HepG2 (cell line): ENCODE results near the gene CD276. TPM values are rescaled to one million over a fixed set of nuclear protein-coding genes. Genes with fewer than 3 reads are reported as not detected.
"Not testable (repeated sequence)": the region's sequence is repeated elsewhere in the genome, so short reads cannot be mapped to it uniquely, and the experiment has no call there.

Experiments used
- ATAC-seq: fragments of 200-7000 bp; cut with Tn5 transposase; 3 replicates; pipeline ENCODE4 v1.9.1; 2020; ENCODE audit warnings: mild to moderate bottlenecking, moderate library complexity
- BruUV-seq: library from RNA; stranded (reverse); fragments of 400-500 nt; replicated peaks from 2 replicates; lab custom pipeline; 2021; lab: Mats Ljungman, UMichigan
- CTCF ChIA-PET: fragments of 300-600 bp; formaldehyde crosslinking; extraction: SDS; loops from one replicate; lab custom pipeline; 2021; ENCODE audit warnings: low total read pairs, inconsistent platforms, low intra/inter-chr PET ratio; lab: Yijun Ruan, JAX
- POLR2A ChIA-PET: fragments of 350-600 bp; sonication (Branson Sonifier 250); formaldehyde crosslinking; loops from one replicate; lab custom pipeline; 2020; ENCODE audit warnings: antibody characterized with exemption, inconsistent platforms; lab: Yijun Ruan, JAX
- DNase-seq: peaks from one replicate; pipeline ENCODE4 v3.0.0-alpha.2; 2015; ENCODE audit warnings: low spot score
- FAIRE-seq: peaks from 3 replicates; lab custom pipeline; 2011; peaks lifted over from hg19 to GRCh38; lab: Jason Lieb, UNC
- H2AFZ ChIP-seq: one replicate; pipeline ENCODE4 v1.6.1; 2011; ENCODE audit warnings: low read length, inconsistent platforms
- H3K27ac ChIP-seq: fragments of 300-600 bp; 3 replicates; pipeline ENCODE4 v1.8.0; 2011; ENCODE audit warnings: mixed run types, mild to moderate bottlenecking, mixed read lengths, low read length, inconsistent platforms; ENCODE audit not compliant: insufficient read depth; ENCODE audit errors: extremely low read length
- H3K27me3 ChIP-seq, 2 experiments: fragments of 200-600 bp in 1 of 2; 2 replicates in 1 of 2; 3 replicates in 1 of 2; pipeline versions ENCODE4 v1.6.0 to v1.8.0; 2011; ENCODE audit warnings: low read length in 2 of 2, mild to moderate bottlenecking in 2 of 2, moderate library complexity in 2 of 2, inconsistent platforms in 1 of 2; ENCODE audit not compliant: insufficient read depth in 2 of 2, control insufficient read depth in 1 of 2
- H3K36me3 ChIP-seq, 2 experiments: fragments of 200-600 bp in 1 of 2; replicated peaks in 1 of 2; 2 replicates in 1 of 2; 3 replicates in 1 of 2; pipeline versions ENCODE4 v1.5.1 to v1.8.0; 2011; ENCODE audit warnings: low read length in 2 of 2, inconsistent platforms in 1 of 2; ENCODE audit not compliant: insufficient read depth in 2 of 2, control insufficient read depth in 1 of 2
- H3K4me1 ChIP-seq: 2 replicates; pipeline ENCODE4 v1.5.1; 2012; ENCODE audit warnings: low read length, inconsistent platforms; ENCODE audit not compliant: insufficient read depth
- H3K4me2 ChIP-seq: 2 replicates; pipeline ENCODE4 v1.6.0; 2011; ENCODE audit warnings: low read depth, low read length, inconsistent platforms
- H3K4me3 ChIP-seq, 3 experiments: fragments of 200-600 bp in 1 of 3; sonication (generic), shearing (Covaris generic) in 1 of 3; replicated peaks in 1 of 3; 2 replicates each; pipeline ENCODE4 v1.5.1; 2011 to 2016; ENCODE audit warnings: low read length in 3 of 3, inconsistent platforms in 2 of 3, low read depth in 2 of 3, mild to moderate bottlenecking in 2 of 3, control low read depth in 1 of 3, mixed read lengths in 1 of 3; ENCODE audit not compliant: insufficient read depth in 1 of 3
- H3K79me2 ChIP-seq: one replicate; pipeline ENCODE4 v1.6.1; 2011; ENCODE audit warnings: low read length, inconsistent platforms; ENCODE audit not compliant: insufficient read depth
- H3K9ac ChIP-seq: 2 replicates; pipeline ENCODE4 v1.6.0; 2011; ENCODE audit warnings: mild to moderate bottlenecking, low read depth, low read length, inconsistent platforms; ENCODE audit not compliant: insufficient read depth
- H3K9me3 ChIP-seq: 2 replicates; pipeline ENCODE4 v1.5.1; 2012; ENCODE audit warnings: mild to moderate bottlenecking, low read length
- H4K20me1 ChIP-seq: 2 replicates; pipeline ENCODE4 v1.6.0; 2011; ENCODE audit warnings: inconsistent platforms, mild to moderate bottlenecking, low read length, moderate library complexity; ENCODE audit not compliant: insufficient read depth
- WGBS: methylation state at CpG from one replicate; pipeline ENCODE4 v1.1.6; 2017; ENCODE audit warnings: low lambda C conversion rate; 5-methylcytosine and 5-hydroxymethylcytosine counted together
- in situ Hi-C: cut with HindIII; loops from 2 replicates; pipeline ENCODE4 v1.10.0; 2017; ENCODE audit warnings: low pct_unique_long_range_greater_than_20kb; ENCODE audit not compliant: extremely low pct_ligation_motif_present
- intact Hi-C: fragments of 100-400 bp; cut with micrococcal nuclease; formaldehyde crosslinking; loops from one replicate; pipeline ENCODE4 v1.10.0; 2022; ENCODE audit not compliant: unreplicated experiment
- polyA plus RNA-seq, 8 experiments: library from polyadenylated mRNA; depleted of rRNA in 3 of 8; stranded (reverse) in 7 of 8; unstranded in 1 of 8; fragments of >200 nt; fragmentation: Illumina TruSeq in 4 of 8; extraction: Trizol in 4 of 8; gene quantifications; 2 replicates each; pipeline versions ENCODE4 v1.2.1 to v1.2.3, GENCODE V29; 2011 to 2016; ENCODE audit warnings: low read depth in 4 of 8, missing spikeins in 1 of 8, mixed read lengths in 1 of 8; ENCODE audit not compliant: insufficient read depth in 1 of 8
- total RNA-seq, 5 experiments: library from RNA; depleted of rRNA; stranded (reverse); fragments of >200 nt; fragmentation: Illumina TruSeq; extraction: Trizol; gene quantifications; 2 replicates each; pipeline ENCODE4 v1.2.3, GENCODE V29; 2016; ENCODE audit warnings: low read depth in 1 of 5
- TF ChIP-seq, protein P1 (sequence below): sonication (generic); formaldehyde crosslinking; IDR thresholded peaks from 2 replicates; pipeline ENCODE4 v1.4.0; 2020; ENCODE audit warnings: missing genetic modification reagents
- TF ChIP-seq, protein P2 (sequence below): sonication (generic); formaldehyde crosslinking; IDR thresholded peaks from 2 replicates; pipeline ENCODE4 v1.5.0; 2020; ENCODE audit warnings: mild to moderate bottlenecking, missing genetic modification reagents, moderate library complexity

CD276 gene
- total and polyA plus RNA-seq, 2 of the 13 experiments (the other 11 are each of a cell fraction or from before 2014, with no cell fraction given), result 24.6 to 55.2 TPM

- FAIRE-seq, H3K27me3 ChIP-seq, H3K79me2 ChIP-seq, DNase-seq, BruUV-seq, H2AFZ ChIP-seq, H3K4me3 ChIP-seq, H3K4me1 ChIP-seq, POLR2A ChIA-PET, H3K27ac ChIP-seq, H3K4me2 ChIP-seq, H3K9me3 ChIP-seq, CTCF ChIA-PET, H3K9ac ChIP-seq, H4K20me1 ChIP-seq: not testable (repeated sequence)
- in situ Hi-C loops, result loop anchor here (10.0 kb wide), 1 partner anchor 399 kb away; no protein-coding TSS in a partner anchor
- intact Hi-C loops, result loop anchor here (5.0 kb wide), 1 partner anchor 66 kb away; no protein-coding TSS in a partner anchor
- 0 out of 3 replicates have a peak, but pooled peaks have one; percentile 12 for ATAC-seq
- TF ChIP-seq, protein P1, sequence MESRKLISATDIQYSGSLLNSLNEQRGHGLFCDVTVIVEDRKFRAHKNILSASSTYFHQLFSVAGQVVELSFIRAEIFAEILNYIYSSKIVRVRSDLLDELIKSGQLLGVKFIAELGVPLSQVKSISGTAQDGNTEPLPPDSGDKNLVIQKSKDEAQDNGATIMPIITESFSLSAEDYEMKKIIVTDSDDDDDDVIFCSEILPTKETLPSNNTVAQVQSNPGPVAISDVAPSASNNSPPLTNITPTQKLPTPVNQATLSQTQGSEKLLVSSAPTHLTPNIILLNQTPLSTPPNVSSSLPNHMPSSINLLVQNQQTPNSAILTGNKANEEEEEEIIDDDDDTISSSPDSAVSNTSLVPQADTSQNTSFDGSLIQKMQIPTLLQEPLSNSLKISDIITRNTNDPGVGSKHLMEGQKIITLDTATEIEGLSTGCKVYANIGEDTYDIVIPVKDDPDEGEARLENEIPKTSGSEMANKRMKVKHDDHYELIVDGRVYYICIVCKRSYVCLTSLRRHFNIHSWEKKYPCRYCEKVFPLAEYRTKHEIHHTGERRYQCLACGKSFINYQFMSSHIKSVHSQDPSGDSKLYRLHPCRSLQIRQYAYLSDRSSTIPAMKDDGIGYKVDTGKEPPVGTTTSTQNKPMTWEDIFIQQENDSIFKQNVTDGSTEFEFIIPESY (CRISPR knock-in tag), result peak; percentile 52; the same call in 1 of the 2 replicates
- TF ChIP-seq, protein P2, sequence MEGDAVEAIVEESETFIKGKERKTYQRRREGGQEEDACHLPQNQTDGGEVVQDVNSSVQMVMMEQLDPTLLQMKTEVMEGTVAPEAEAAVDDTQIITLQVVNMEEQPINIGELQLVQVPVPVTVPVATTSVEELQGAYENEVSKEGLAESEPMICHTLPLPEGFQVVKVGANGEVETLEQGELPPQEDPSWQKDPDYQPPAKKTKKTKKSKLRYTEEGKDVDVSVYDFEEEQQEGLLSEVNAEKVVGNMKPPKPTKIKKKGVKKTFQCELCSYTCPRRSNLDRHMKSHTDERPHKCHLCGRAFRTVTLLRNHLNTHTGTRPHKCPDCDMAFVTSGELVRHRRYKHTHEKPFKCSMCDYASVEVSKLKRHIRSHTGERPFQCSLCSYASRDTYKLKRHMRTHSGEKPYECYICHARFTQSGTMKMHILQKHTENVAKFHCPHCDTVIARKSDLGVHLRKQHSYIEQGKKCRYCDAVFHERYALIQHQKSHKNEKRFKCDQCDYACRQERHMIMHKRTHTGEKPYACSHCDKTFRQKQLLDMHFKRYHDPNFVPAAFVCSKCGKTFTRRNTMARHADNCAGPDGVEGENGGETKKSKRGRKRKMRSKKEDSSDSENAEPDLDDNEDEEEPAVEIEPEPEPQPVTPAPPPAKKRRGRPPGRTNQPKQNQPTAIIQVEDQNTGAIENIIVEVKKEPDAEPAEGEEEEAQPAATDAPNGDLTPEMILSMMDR (CRISPR knock-in tag), result 0 out of 2 replicates have a peak, but pooled peaks have one; percentile 3
- 98% methylated on average over 20 of the region's 23 CpGs for WGBS
- peaks cover 11 to 40% of the 10 kb centered on the region in 2 experiments; a peak in 4 of 5 replicates for H3K36me3 ChIP-seq
Measured at GRCh38 chr15:73703601-73704000, 19.4 kb downstream of the CD276 start.
